ENCODE data around the gene SIX2.
"Not testable (repeated sequence)": the region's sequence is repeated elsewhere in the genome, so short reads cannot be mapped to it uniquely, and the experiment has no call there.

The SIX2 gene

DNA sequence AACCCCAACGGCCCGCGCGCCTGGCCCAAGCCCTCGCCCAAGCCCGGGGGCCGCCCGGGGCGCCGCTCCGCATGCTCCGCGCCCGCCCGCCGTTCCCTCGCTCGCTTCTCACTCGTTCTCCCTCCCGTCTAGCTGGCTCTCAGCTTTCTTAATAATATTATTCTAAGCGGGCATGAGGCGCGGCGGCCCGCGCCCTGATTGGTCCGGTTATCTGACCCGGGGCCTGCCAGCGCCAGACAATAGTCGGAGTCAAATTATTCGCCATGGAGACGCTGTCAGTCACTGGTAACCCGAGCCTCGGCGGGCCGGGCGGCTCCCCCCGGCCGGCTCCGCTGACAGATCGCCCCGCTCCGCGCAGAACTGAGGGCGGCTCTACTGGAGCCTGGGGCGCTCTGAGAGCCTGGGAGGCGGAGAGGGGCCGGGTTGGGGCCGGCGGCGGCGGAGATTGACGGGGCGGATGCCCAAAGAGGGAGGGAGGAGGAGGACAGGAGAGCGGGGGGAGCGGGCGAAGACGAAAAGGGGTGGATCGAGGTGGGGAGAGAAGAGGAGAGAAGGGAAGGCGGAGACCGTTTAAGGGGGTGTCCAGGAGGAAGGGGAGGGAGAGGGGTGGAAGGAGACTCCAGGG is at the start of gene SIX2:
TSS of gene SIX2 (minus strand) at position 150 of the 625 bp plus-strand sequence. CDS start 342 bp downstream, outside the sequence.
- no peak within 1 kb of the TSS for H3K27ac Mint-ChIP-seq
- peaks cover 23% of the 10 kb centered on the region for H3K4me1 Mint-ChIP-seq
- H3K9me3 Mint-ChIP-seq = no peaks in the 10 kb centered on the region
- H3K36me3 Mint-ChIP-seq = no peaks in the 10 kb centered on the region
- peaks cover 39% of the 10 kb centered on the region for H3K27me3 Mint-ChIP-seq
- peak within 1 kb of the TSS; percentile 81 for H3K4me3 Mint-ChIP-seq

DNA sequence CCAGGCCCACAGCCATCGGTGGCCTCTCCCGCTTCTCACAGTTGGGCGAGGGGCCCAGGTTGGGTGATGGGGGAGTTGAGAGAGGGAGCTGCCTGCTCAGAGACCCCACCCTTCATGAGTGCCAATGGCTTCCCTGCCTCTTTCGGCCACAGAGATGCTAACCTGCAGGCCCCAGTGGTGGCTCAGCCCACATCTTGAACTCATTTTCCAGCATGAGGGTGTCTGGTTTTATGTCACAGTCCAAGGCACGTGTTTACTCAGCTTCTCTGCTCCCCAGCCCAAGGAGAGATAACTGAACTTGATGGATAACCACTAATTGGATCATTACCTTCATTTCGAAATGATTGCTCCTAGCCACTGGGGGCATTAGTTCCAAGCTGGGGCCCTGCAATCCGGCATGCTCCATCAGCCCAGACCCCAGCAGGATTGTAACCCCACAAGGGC is 45.9 kb upstream of the SIX2 start:
- Mint-ChIP-seq H3K27me3 (peaks cover 3% of the 10 kb centered on the region), H3K36me3 (no peaks in the 10 kb centered on the region), H3K4me1 (no peaks in the 10 kb centered on the region), H3K27ac (no peak overlapping the region), H3K9me3 (no peaks in the 10 kb centered on the region), H3K4me3 (no peak overlapping the region)

DNA sequence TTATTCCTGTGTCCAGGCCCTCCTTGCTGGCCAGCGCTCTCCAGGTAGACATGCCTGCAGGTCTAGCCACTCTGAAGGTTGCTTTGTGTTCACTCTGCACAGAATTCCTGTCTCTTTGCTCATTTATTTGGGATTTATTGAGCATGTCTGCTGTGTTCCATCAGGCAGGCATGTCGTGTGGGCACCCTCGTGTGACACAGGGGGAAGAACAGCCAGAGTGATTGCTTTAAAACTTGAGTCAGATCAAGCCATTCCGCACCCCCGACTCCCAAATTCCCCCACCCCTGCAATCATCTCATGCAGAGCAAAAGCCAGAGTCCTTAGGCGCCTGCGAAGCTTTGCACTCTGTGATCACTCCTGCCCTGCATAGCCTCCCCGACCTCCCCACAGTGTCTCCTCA is 44.7 kb upstream of the SIX2 start:
- Mint-ChIP-seq H3K27me3 (peaks cover 3% of the 10 kb centered on the region), H3K4me1 (no peaks in the 10 kb centered on the region), H3K36me3 (no peaks in the 10 kb centered on the region), H3K9me3 (no peaks in the 10 kb centered on the region), H3K4me3 (no peak overlapping the region), H3K27ac (no peak overlapping the region)

DNA sequence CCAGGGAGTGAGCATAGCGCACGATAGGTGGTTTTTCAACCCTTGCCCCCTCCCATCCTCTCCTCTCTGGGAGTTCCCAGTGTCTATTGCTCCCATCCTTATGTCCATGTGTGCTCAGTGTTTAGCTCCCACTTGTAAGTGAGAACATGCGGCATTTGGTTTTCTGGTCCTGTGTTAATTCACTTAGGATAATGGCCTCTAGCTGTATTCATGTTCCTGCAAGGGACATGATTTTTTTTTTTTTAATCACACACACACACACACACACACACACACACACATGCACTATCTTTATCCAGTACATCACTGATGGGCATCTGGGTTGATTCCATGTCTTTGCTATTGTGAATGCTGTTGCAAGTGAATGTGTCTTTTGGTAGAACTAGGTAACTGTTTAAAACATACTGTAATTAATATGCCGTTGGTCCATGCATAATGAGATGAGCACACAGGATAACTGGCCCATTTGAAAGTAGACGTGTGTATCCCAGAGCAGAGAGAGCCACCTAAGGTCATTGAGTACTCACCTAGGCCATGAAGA is 43.2 kb upstream of the SIX2 start:
- Mint-ChIP-seq H3K36me3 (no peaks in the 10 kb centered on the region), H3K9me3 (no peaks in the 10 kb centered on the region), H3K4me3 (no peak overlapping the region), H3K27ac (no peak overlapping the region), H3K27me3 (peaks cover 3% of the 10 kb centered on the region), H3K4me1 (no peaks in the 10 kb centered on the region)

DNA sequence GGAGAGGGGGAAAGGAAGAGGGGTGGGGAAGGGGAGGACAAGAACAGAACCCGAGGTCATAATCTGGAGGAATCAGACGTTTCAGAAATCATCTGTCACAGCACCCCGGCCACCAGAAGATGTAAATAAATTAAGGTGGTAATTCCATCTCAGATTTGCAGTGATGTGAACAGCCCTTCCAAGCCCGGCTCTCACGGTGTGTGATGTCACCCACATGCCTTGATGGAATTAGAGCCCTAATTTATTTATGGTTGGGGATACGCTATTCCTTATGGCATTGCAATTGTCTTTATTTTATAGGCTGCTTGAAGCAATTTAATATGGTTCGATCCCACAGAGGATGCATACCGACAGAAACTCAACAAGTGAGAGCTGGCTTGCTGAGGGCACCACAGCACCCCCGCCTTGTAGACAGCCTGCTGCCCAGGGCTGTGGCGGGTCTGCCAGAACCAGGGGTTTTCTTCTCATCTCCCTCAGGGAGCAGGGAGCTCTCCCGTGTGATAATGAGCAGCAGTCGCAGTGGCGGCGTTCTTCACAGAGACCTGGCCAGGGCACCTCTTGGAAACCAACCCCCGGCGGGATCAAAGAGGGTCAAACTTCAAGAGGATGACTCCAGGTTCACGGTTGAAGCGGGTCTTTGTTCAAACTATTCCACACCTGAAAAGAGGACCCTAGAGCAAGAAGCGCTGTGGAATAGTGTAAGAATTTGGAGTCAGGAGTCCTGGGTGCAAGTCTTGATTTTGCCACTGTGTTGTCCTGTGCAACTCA is 40.5 kb upstream of the SIX2 start:
- H3K9me3 Mint-ChIP-seq = no peaks in the 10 kb centered on the region
- no peak overlapping the region for H3K27ac Mint-ChIP-seq
- no peaks in the 10 kb centered on the region for H3K4me1 Mint-ChIP-seq
- H3K36me3 Mint-ChIP-seq = no peaks in the 10 kb centered on the region
- no peak overlapping the region for H3K4me3 Mint-ChIP-seq
- peaks cover 1% of the 10 kb centered on the region for H3K27me3 Mint-ChIP-seq

DNA sequence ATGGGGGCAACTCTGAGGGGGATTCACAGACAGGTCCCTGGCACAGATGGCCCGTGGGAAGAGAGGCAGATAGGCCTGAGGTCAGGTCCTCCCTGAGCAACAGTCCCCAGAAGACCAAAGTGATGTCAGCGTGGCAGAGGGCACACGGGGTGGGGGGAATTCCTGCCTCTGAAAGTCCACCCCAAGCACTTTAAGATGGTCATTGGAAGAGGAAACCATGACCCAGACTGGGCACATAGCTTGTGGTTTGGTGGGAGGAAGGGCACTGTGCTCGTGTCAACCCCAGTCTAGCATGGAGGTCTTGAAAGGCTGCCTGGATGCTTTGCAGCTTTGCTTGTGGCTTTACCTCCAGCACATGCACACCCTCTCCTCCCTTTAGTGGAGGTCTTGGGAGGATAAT is 38.0 kb upstream of the SIX2 start:
- Mint-ChIP-seq H3K4me3 (no peak overlapping the region), H3K9me3 (no peaks in the 10 kb centered on the region), H3K27me3 (peaks cover 5% of the 10 kb centered on the region), H3K36me3 (no peaks in the 10 kb centered on the region), H3K4me1 (no peaks in the 10 kb centered on the region), H3K27ac (no peak overlapping the region)

DNA sequence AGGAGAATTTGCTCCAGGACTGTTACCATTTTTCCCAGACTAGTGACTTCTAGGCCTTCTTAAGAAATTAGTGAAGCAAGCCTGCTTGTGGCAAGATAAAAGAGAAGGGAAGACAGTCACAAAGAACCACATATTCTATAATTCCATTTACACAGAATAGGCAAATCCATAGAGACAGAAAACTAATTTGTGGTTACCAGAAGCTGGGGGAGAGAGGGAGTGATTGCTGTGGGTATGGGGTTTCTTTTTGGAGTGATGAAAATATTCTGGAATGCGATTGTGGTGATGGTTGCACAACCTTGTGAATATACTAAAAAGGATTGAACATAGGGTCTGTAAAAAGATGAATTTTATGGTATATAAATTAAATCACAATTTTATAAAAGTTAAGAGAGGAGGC is 37.5 kb upstream of the SIX2 start:
- Mint-ChIP-seq H3K4me1 (no peaks in the 10 kb centered on the region), H3K36me3 (no peaks in the 10 kb centered on the region), H3K27me3 (peaks cover 6% of the 10 kb centered on the region), H3K9me3 (no peaks in the 10 kb centered on the region), H3K27ac (no peak overlapping the region), H3K4me3 (no peak overlapping the region)

DNA sequence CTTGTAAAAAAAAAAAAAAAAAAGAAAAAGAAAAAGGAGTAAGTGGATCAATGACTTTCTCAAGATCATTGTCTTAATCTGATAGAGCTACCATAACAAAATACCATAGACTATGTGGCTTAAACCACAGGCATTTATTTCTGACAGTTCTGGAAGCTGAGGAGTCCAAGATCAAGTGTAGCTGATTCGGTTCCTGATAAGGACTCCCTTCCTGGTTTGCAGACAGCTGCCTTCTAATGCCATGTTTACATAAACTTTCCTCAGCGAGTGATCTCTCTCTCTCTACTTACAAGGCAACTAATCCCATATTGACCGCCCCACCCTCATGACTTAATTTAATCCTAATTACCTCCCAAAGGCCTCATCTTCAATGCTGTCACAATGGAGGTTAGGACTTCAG is 36.5 kb upstream of the SIX2 start:
- no peaks in the 10 kb centered on the region for H3K36me3 Mint-ChIP-seq
- H3K4me3 Mint-ChIP-seq = no peak overlapping the region
- H3K9me3 Mint-ChIP-seq = no peaks in the 10 kb centered on the region
- H3K27ac Mint-ChIP-seq = no peak overlapping the region
- no peaks in the 10 kb centered on the region for H3K4me1 Mint-ChIP-seq
- H3K27me3 Mint-ChIP-seq = peaks cover 6% of the 10 kb centered on the region

DNA sequence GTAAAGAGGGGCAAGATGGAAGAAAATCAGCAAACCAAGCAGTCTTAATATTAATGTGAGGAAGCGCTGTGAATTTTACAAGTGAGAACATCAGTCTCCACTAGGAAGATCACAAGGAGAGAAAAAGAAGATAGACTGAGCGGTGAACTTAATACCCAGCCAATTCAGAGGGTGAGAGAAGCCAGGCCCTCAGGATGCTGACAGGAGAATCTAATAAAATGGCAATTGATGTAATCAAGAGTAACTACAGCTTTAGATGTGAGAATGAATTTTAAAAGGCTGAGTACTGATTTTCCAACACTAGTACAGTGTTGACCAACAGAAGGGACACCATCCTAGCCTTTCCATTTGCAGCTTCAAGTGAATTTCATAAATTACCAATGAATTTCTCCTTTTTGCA is 35.7 kb upstream of the SIX2 start:
- Mint-ChIP-seq H3K27me3 (peaks cover 6% of the 10 kb centered on the region), H3K4me1 (no peaks in the 10 kb centered on the region), H3K9me3 (no peaks in the 10 kb centered on the region), H3K27ac (no peak overlapping the region), H3K36me3 (no peaks in the 10 kb centered on the region), H3K4me3 (no peak overlapping the region)

DNA sequence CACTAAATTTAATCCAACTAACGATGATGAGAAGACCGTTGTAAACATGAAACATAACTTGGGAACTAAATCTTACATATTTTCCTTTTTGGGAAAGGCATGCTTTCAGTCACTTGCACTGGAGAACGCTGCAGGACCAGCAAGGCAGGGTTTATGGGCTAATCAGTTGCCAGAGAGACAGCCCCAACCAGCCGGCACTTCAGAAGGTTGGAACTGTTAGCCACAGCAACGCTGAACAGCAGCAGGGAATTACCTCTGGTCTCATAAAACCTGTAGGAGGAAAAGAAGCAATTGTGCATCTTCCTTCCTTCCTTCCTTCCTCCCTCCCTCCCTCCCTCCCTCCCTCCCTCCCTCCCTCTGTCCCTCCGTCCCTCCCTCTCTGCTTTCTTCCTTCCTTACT is 33.9 kb upstream of the SIX2 start:
- Mint-ChIP-seq H3K4me3 (no peak overlapping the region), H3K27ac (no peak overlapping the region)

DNA sequence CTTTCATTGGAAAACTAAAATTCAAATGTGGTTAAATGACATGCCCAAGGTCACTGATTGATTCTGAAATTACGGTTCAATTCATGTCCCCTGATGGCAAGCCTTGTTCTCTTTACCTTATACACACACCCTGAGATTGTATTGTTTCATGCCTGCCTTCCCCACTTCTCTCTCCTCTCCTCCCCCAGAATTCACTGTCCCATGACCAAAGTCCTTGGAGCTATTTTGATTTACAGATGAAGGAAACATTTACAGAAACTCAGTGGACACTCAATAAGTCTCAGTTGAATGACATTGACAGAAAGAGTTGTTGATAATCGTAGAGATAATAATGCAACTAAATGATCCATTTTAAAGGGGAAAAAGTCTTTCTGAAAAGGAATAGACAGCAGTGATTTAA is 33.1 kb upstream of the SIX2 start:
- no peak overlapping the region for H3K4me3 Mint-ChIP-seq
- peaks cover 8% of the 10 kb centered on the region for H3K27me3 Mint-ChIP-seq
- no peaks in the 10 kb centered on the region for H3K4me1 Mint-ChIP-seq
- no peak overlapping the region for H3K27ac Mint-ChIP-seq
- no peaks in the 10 kb centered on the region for H3K9me3 Mint-ChIP-seq
- no peaks in the 10 kb centered on the region for H3K36me3 Mint-ChIP-seq

More for the DNA sequence above, 33.9 kb upstream of the SIX2 start:
- Mint-ChIP-seq H3K27me3 (peaks cover 8% of the 10 kb centered on the region), H3K4me1 (no peaks in the 10 kb centered on the region), H3K36me3 (no peaks in the 10 kb centered on the region), H3K9me3 (no peaks in the 10 kb centered on the region)

DNA sequence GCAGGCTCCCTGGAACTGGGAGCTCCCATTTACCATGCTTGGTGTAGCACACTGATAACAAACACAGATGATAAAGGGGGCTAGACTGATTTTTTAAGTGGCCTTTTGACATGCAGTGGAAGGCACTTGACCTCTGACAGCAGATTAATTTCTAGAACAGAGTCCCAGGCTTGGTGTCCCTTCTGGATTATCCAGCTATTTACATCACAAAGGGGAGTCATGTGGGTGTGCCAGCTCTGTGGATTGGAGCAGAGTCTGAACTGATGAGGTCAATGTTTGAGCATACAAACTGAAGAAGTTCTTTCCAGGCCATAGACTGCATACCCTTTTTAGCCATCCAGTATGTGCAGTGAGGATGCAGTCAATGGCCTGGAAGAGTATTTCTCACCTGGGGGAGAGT is 31.5 kb upstream of the SIX2 start:
- Mint-ChIP-seq H3K9me3 (no peaks in the 10 kb centered on the region), H3K27ac (no peak overlapping the region), H3K4me3 (no peak overlapping the region), H3K4me1 (no peaks in the 10 kb centered on the region), H3K27me3 (peaks cover 8% of the 10 kb centered on the region), H3K36me3 (no peaks in the 10 kb centered on the region)

DNA sequence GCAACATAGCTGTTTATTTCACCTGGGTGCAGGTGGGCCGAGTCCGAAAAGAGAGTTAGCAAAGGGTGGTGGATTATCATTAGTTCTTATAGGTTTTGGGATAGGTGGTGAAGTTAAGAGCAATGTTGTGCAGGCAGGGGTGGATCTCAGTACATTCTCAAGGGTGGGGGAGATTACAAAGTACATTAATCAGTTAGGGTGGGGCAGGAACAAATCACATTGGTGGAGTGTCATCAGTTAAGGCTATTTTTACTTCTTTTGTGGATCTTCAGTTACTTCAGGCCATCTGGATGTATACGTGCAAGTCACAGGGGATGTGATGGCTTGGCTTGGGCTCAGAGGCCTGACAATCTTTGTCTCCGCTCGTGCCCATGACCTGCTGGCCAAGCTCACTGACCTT is 30.6 kb upstream of the SIX2 start:
- H3K4me1 Mint-ChIP-seq, H3K27me3 Mint-ChIP-seq, H3K27ac Mint-ChIP-seq, H3K4me3 Mint-ChIP-seq, H3K9me3 Mint-ChIP-seq, H3K36me3 Mint-ChIP-seq: not testable (repeated sequence)

DNA sequence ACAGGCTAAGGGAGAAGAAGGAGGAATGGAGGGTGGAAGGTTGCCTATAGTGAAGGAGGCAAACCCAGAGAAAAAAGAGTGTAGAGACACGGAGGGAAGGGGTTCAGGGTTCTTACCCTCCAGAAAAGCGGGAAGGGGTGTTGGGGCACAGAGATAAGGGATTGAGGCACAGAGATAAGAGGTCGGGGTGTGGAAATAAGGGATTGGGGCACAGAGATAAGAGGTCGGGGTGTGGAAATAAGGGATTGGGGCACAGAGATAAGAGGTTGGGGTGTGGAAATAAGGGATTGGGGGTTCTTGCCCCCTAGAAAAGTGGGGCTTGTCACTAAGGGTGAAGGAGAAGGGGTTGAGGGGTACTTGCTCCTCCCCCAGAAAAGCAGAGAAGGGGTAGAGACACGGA is 29.6 kb upstream of the SIX2 start:
- not testable (repeated sequence) for H3K4me3 Mint-ChIP-seq, H3K36me3 Mint-ChIP-seq, H3K9me3 Mint-ChIP-seq, H3K4me1 Mint-ChIP-seq, H3K27ac Mint-ChIP-seq, H3K27me3 Mint-ChIP-seq

DNA sequence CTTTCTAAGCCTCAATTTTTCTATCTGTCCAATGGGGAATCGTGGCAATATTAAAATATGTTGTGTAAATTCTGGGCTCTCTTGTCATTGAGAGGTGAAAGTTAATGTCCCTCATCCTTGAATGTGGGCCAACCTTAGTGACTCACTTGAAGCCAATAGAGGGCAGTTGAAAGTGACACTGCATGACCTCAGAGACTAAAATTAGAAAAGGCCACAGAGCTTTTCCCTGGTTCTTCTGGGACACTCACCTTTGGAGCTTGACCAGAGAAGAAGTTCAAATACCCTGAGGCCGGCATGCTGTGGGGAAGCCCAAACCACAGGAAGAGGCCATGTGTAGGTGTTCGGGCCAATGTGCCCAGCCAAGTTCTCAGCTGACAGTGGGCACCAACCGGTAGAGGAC is 24.1 kb upstream of the SIX2 start:
- peaks cover 6% of the 10 kb centered on the region for H3K27me3 Mint-ChIP-seq
- H3K36me3 Mint-ChIP-seq = no peaks in the 10 kb centered on the region
- H3K27ac Mint-ChIP-seq = no peak overlapping the region
- no peaks in the 10 kb centered on the region for H3K9me3 Mint-ChIP-seq
- H3K4me3 Mint-ChIP-seq = no peak overlapping the region
- no peaks in the 10 kb centered on the region for H3K4me1 Mint-ChIP-seq

DNA sequence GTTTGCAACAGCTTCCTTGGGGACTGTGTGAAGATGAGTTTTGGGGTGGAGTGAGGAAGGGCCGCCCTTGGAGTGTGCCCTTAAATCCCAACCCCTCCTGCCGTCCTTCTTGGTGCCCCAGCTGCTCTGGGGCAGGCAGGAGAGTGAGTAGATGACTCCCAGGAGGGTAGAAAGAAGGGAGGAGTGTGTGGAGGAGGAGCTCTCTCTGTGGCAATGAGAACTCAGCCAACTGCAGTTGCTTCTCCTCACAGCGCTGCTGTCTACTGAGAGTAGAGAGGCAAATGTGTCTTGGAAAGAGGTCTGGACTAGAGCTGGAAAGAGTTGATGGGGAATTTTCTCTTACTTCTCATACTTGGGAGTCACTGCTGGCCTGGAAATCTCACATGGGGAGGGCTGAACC is 21.8 kb upstream of the SIX2 start:
- H3K36me3 Mint-ChIP-seq = no peaks in the 10 kb centered on the region
- no peaks in the 10 kb centered on the region for H3K4me1 Mint-ChIP-seq
- peaks cover 6% of the 10 kb centered on the region for H3K27me3 Mint-ChIP-seq
- H3K27ac Mint-ChIP-seq = no peak overlapping the region
- no peak overlapping the region for H3K4me3 Mint-ChIP-seq
- H3K9me3 Mint-ChIP-seq = no peaks in the 10 kb centered on the region

All from activated naive CD4-positive, alpha-beta T cell treated with anti-CD3 and anti-CD28 coated beads, Interleukin-2, amount 50 U/mL, for 24 hours (primary cell).